ENCODE results near the gene RAB1A.

RAB1A gene

DNA sequence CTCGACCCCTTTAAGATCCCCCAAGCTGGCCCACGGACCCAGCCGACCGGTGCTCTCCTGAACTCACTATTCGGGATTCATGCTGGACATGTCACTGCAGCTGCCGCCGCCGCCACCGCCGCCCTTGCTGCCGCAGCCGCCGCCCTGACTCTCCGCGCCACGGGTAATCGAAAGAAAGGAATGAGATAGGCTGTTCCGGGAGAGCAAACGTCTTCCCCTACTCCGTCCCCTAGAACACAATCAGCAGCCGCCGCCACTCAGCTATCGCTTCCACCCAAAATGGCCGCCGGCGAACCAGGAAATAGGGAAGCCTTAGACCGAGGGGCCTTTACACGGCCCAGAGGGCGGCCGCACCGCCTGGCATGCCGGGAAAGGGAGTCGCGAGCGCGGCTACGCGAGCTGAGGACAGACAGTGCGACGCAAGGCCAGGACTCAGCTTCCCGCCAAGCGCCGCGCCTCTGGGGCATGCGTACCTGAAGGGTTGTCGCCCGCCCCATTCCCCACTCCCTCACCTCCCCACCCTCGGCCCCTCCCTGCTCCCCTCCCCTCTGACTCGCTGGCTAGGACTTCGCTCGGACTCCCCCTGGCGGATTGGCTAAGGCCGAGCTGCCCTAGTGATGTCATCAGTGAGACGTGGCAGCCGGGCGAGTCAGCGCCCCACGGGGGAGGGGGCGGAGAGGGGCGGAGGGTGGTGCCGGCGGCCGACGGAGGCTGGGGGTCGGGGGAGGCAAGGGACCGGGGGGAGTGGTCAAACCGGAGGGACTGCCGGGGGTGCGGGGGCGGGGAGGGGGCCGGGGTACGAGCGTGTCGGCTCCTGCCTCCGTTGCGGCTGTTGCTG, at the start of gene RAB1A:
Gene RAB1A, minus strand, starts transcription at position 281 of the 838 bp plus-strand sequence. Its CDS starts 191 bp downstream, at position 90.
- DNase-seq (ENCODE audit: low spot score) = peak; percentile 99

DNA sequence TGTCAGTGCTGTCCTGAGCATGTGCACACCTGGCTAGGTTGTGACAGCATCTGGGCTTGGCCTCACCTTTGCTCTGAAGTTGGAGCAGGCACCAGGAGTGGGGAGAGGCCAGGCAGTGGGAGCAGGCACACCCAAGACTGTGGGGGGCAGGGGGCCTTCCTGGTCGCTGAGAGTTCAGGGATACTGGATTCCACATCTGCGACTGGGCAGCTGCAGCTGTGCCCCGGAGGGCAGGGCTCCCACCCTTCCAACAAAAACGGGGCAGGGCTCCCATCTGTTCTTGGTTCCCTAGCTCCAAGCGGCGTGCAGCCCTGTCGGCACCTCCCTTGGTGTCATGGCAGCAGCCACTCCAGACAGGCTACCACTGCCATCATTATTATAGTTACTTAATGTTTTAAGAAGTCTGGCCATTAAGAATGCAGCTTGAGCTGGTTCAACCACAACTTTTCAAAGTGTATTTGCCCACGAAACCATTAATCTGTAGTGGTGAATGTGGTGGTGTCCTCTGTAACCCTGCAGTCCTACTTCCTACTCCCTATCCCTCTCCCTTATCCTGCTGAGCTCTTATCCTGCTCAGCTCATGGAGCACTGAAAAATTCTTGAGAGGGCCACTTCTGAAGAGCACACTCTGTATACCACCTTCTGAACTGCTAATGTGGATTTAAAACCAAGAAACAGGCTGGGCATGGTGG, 48.0 kb upstream of the RAB1A start:
- peak; percentile 12 for DNase-seq (ENCODE audit: low spot score)

DNA sequence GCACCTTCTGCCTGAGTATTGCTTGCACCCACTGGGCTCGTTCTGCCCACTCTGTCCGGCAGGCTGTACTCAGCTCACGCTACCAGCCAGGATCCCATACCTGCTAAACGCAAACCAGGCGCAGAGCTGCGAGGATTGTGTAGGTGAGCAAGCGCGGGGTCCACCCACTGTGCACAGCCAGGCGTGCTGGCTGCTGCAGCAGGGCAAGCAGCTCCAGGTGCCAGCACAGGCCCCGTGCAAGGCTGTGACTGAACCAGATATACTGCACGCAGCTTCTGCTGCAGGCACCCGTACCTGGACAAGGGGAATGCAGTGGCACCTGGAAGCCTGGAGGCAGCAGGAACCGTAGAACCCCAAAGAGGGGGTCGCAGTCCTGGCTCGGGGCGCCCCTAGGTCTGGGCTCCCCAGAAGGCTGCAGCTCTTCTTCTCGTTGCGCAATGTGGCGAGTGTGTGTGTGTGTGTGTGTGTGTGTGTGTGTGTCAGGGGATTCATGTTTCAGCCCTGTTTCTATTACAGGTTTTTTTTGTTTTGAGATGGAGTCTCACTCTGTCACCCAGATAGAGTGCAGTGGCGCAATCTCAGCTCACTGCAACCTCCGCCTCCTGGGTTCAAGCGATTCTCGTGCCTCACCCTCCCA, 46.1 kb upstream of the RAB1A start:
- DNase-seq (ENCODE audit: low spot score) = no peak

DNA sequence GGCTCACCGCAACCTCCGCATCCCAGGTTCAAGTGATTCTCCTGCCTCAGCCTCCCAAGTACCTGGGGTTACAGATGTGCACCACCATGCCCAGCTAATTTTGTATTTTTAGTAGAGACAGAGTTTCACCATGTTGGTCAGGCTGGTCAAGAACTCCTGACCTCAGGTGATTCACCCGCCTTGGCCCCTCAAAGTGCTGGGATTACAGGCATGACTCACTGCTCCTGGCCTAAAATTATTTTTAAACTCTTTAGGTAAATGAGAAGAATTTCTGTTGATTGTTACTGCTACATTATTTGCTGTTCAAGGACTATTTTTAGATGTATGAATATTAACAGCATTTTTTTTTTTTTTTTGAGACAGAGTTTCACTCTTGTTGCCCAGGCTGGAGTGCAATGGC, 44.1 kb upstream of the RAB1A start:
- peak; percentile 59 for DNase-seq (ENCODE audit: low spot score)

DNA sequence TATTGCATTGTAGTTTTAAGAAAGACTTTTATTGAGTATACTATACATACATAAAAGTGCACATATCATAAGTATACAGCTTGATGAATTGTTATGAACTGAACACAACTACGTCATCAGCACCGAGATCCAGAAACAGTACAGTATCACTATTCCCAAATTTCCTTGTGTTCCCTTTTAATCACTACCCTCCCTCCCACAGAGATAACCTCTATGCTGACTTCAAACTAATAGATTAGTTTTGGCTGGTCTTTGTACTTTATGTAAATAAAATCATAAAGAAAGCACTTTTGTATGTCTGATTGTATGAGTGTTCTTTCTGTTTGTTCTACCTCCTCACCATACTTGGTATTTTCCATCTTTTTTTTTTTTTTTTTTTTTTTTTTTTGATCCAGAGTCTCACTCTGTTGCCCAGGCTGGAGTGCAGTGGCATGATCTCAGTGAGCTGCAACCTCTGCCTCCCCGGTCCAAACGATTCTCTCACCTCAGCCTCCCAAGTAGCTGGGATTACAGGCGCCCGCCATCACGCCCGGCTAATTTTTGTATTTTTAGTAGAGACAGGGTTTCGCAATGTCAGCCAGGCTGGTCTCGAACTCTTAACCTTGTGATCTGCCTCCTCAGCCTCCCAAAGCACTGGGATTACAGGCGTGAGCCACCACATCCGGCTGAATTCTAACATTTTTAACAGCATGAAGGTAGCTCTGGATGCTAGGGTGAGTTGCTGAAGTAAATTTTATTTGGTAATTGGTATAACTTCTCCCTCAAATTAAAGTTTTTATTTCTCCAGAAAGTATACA, 43.3 kb upstream of the RAB1A start:
- no peak for DNase-seq (ENCODE audit: low spot score)

DNA sequence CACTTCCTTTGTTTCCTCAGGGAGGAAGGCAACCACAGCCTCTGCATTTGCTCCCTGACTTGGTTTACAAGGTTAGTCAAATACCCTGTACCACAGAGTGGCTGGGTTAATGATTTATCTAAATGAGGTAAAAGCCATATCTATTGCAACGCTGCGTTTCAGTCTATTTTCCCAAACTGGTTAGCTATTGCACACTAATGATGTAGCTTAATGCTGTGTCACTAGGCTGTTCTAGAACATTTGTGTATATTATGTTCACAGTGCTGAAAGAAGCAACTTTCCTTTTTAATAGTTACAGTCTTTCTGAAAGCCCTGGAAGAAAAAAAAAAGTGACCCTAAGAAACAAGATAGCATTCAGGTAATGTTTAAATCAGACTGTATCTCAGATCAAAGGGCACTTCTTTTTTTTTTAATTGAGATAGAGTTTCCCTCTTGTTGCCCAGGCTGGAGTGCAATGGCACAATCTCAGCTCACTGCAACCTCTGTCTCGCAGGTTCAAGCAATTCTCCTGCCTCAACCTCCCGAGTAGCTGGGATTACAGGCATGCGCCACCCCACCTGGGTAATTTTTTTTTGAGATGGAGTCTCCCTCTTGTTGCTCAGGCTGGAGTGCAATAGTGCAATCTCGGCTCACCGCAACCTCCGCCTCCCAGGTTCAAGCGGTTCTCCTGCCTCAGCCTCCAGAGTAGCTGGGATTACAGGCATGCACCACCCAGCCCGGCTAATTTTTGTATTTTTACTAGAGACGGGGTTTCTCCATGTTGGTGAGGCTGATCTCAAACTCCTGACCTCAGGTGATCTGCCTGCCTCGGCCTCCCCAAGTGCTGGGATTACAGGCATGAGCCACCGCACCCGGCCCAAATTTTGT, 40.9 kb upstream of the RAB1A start:
- peak; percentile 79 for DNase-seq (ENCODE audit: low spot score)

DNA sequence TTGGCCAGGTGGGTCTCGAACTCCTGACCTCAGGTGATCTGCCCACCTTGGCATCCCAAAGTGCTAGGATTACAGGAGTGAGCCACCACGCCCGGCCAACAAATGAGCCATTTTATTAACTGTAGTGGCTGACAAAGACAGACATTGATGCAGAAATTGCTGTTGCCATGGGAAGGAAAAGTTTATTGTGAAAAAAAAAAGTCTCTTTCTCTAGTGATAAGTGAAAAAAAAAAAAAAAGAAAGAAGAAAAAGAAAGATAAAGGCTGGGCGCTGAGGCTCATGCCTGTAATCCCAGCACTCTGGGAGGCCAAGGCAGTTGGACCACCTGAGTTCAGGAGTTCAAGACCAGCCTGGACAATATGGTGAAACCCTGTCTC, 39.8 kb upstream of the RAB1A start:
- DNase-seq (ENCODE audit: low spot score) = no peak

DNA sequence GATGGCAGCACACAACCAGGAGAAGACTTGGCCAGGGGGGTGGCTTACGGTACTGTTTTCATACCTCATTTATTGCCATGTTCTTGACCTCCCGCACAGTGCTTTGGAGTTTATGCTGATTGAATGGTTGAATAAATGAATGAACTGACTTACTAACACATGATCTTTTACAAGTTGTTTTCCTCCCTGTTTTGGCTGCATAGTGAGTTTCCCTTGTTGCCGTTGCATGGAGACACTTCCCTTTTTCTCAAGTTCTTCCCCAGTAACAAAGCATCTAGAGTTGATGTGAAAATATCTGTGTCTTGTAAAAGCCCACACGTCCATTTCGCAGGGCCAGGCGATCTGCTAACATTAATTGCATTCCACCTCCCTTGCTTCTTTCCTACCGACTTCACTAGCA, 35.7 kb upstream of the RAB1A start:
- no peak for DNase-seq (ENCODE audit: low spot score)

DNA sequence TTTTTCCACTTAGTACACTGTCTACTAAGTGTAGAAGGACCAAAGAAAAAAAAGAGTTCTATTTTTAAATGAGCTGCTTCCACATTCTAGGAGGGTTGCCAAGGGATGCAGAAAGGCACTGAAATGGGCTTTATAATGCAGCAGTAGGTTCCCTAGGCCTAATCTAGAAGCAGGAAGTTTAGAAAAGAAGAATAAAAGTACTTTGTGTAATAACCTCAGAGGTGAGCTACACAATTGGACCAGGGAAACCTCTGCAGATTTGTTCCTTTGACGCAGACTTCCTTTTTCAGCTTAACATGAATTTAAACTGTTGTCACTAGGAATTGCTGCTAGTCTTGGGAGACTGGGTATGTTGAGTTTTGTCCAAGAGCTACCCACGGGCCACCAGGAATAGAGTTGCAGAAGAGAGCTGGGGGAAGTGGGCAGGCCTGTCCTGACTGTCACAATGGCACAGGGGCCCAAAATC, 34.6 kb upstream of the RAB1A start:
- no peak for DNase-seq (ENCODE audit: low spot score)

DNA sequence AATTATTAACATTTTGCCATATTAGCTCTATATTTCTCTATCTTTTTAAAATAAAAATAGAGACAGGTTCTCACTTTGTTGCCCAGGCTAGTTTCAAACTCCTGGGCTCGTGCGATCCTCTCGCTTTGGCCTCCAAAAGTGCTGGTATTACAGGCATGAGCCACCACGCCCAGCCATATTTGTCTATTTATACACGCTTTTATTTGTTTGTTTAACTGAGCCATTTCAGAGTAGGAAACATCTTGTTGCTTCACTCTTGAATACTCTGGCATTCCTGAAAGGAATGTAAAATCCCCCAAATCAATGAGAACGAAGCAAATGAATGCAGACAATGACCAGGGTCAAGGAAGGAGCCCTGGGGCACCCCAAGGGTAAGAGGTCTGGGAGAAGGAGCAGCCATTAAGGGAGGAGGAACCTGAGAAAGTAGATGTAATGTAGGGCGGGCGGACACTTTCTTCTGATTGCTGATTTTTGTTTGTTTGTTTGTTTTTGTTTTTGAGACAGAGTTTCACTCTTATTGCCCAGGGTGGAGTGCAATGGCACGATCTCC, 31.7 kb upstream of the RAB1A start:
- DNase-seq (ENCODE audit: low spot score) = no peak

DNA sequence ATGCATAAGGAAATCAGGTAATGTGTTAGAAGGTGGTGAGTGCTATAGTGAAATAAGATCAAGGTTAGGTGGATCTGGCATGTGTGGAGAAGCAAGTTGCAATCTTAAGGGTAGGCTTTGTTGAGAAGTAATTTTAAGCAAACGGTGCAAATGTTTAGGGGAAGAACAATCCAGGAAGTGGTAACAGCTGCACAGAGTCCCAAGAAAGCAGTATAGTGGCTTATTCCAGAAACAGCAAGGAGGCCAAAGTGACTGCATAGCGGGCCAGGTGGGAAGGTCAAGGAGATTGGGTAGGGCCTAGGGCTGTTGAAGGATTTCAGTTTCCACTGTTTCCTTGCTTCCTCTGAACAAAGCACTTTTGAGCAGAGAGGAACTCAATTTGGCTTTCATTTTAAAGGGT, 30.0 kb upstream of the RAB1A start:
- DNase-seq (ENCODE audit: low spot score) = no peak

DNA sequence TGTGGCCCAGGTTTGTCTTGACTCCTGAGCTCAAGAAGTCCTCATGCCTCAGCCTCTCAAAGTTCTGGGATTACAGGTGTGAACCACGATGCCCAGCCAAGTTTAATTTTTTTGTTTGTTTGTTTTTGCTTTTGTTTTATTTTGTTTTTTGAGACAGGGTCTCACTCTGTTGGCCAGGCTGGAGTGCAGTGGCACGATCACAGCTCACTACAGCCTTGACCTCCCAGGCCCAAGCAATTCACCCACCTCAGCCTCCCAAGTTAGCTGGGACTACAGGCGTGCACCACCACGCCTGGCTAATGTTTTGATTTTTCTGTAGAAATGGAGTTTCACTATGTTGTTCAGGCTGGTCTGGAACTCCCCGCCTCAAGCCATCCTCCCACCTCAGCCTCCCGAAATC, 29.4 kb upstream of the RAB1A start:
- no peak for DNase-seq (ENCODE audit: low spot score)

DNA sequence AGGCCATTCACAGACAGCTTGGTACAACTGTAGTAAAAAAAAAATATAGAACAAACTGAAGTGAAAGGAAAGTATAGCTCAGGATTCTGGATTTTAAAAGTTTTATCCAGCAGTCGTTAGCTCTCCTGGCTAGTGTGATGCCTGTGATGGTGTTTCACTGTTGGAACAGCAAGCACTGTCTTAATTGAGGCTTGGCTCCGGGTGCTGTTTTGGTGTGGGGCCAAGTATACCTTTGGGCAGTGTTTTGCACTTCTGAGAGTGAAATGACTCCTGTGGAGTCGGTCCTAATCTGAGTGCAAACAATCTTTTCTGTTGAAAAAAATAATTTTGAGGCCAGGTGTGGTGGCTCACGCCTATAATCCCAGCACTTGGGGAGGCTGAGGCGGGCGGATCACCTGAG, 28.7 kb upstream of the RAB1A start:
- DNase-seq (ENCODE audit: low spot score) = no peak

DNA sequence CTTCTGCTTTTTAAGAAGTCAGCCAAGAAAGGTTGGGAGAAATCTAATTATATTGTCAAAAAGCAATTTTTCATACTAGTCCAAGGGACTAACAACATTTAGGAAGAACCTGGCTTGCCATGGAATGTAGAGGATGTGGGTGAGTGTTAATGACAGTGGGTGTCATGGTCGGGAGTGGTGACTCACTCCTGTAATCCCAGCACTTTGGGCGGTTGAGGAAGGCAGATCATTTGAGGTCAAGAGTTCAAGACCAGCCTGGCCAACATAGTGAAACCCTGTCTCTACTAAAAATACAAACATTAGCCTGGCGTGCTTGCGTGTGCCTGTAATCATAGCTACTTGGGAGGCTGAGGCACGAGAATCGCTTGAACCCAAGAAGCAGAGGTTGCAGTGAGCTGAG, 27.9 kb upstream of the RAB1A start:
- DNase-seq (ENCODE audit: low spot score) = peak; percentile 26

DNA sequence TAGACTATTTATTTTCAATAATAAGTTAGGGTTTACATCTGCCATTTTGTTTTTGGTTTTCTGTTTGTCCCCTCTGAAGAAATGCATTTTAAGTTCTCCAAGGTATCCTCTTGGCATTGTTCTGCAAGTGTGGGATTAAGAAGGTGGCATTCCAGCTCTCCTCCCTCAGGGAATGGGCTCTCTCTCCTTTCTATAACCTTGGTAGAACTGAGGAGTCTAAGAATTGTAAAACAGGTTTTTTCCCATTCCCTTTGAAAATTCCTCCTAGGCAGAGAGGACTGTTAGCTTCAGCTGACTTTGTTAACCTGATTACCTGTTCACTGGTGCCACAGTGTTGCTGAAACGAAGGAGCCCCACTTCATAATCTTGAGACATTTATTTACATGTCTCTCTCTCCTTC, 26.1 kb upstream of the RAB1A start:
- DNase-seq (ENCODE audit: low spot score) = no peak

DNA sequence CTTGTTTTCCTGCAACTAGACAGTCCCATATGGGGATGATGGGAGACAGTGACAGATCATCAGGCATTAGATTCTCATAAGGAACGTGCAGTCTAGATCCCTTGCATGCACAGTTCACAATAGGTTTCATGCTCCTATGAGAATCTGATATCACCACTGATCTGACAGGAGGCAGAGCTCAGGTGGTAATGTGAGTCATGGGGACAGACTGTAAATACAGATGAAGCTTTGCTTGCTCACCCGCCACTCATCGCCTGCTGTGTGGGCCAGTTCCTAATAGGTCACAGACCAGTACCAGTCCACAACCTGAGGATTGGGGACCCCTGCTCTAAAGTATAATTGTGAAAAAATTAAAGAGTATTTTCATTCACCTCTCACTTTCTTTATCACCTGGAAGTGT, 23.6 kb upstream of the RAB1A start:
- DNase-seq (ENCODE audit: low spot score) = peak; percentile 77

DNA sequence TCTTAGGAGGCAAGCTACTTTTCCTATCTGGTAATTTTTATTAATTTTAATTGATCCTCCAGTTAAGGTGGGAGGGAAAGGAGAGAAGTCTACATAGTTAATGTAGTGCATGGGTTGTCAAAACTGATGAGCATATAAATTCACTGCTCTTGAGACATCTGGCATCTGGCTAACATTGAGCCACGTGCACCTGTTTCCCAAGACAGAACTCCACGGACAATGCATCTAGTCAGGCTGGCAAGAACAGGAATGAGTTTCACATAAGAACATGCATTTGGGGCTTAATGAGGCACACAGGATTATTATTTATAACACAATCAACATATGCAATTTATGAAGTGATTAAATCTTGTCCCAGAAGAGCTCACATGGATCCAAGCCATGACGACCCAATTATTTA, 16.2 kb upstream of the RAB1A start:
- DNase-seq (ENCODE audit: low spot score) = no peak

DNA sequence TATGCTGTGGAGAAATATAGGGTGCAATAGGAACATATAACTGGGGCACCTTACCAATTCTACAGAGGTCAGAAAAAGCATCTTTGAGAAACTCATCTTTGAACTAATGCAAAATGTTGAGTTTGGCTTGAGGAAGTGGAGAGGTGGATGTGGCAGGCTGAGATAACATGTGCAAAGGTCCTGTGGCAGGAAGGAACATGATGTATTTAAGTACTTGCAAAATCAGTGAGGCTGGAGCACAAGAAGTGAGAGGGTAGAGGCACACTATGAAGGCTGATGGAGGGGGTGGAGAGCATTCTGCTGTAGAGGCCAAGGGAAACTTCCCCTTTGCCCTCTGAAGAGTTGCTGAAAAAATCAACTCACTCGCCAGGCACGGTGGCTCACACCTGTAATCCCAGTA, 14.7 kb upstream of the RAB1A start:
- DNase-seq (ENCODE audit: low spot score) = no peak

DNA sequence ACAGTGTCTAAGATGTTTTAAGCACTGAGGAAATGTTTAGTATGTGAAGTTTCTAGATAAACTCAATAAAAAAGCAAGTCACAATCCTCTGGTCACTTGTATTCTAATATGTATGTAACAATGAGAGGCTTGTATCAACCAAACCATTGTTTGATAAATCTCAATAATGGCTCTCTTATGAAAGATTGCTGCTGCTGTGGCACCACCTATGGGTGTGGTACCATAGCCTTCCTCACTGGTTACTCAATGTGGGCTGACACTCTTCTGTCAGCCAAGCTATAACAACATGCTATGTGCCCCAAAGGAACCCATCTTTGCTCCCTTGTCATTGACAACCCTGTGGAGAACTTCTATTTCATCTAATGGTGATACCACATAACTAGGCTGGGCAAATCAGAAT, 12.6 kb upstream of the RAB1A start:
- no peak for DNase-seq (ENCODE audit: low spot score)

DNA sequence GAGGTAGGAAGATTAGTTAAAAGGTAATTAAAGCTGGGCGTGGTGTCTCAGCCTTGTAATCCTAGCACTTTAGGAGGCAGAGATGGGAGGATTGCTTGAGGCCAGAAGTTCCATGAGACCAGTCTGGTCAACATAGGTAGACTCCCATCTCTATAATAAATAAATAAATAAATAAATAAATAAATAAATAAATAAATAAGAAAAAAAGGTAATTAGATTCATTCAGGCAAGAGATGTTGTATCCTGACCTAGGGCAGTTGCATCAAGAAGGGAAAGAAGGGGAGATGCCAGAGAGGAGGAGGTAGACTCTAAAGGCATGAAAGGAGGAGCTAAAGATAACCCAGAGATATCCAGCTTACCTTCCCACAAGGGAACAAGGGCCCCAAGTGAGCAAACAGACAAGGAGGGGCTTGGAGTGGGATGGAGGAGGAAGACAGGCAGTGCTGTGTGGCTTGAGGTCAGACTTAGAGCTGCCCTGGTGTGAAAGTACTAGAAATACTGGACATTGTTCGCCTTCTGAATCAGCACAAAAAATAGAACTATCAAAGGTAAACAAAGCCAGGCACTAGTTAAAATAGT, 7.4 kb upstream of the RAB1A start:
- no peak for DNase-seq (ENCODE audit: low spot score)

DNA sequence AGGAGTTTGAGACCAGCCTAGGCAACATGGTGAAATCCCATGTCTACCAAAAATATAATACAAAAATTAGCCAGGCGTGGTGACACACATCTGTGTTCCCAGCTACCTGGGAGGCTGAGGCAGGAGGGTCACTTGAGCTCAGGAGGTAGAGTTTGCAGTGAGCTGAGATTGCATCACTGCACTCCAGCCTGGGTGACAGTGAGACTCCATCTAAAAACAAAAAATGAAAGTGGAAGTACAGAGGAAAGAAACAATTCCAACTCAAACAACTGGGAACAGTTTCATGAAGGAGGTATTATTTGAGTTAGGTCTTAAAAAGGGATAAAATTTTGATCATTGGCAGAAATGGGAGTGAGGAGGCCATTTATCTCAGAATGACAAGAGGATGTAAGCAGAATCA, 6.3 kb upstream of the RAB1A start:
- no peak for DNase-seq (ENCODE audit: low spot score)

All from kidney tubule cell (primary cell).